CD4-positive, CD25-positive, alpha-beta regulatory T cell (primary cell): ENCODE measurements around the gene DEXI. TPM values are rescaled to one million over a fixed set of nuclear protein-coding genes. Genes with fewer than 3 reads are reported as not detected.

Experiments
- ATAC-seq, 2 donors: fragments of 150-1000 bp; cut with Tn5 transposase; one replicate each; pipeline ENCODE4 v1.10.0; 2021; ENCODE audit warnings: low read depth in 2 of 2, moderate number of reproducible peaks in 2 of 2, moderate library complexity in 1 of 2
- DNase-seq, 3 donors: peaks; one replicate each; pipeline versions ENCODE4 v3.0.0 to v3.0.0-alpha.2; 2012 to 2022; ENCODE audit warnings: mixed read lengths in 1 of 3
- H3K27ac ChIP-seq: one replicate; pipeline ENCODE4 v1.7.0; 2013; ENCODE audit warnings: mild to moderate bottlenecking, low read length; ENCODE audit not compliant: insufficient read depth, poor library complexity, severe bottlenecking
- H3K27me3 ChIP-seq: one replicate; pipeline ENCODE4 v1.7.0; 2013; ENCODE audit warnings: low read length; ENCODE audit not compliant: control insufficient read depth, insufficient read depth
- H3K36me3 ChIP-seq: one replicate; pipeline ENCODE4 v1.7.0; 2013; ENCODE audit warnings: mild to moderate bottlenecking, low read length, moderate library complexity; ENCODE audit not compliant: control insufficient read depth, insufficient read depth
- H3K4me1 ChIP-seq: 2 replicates; pipeline ENCODE4 v1.7.0; 2013; ENCODE audit warnings: mild to moderate bottlenecking, low read length; ENCODE audit not compliant: insufficient read depth, control insufficient read depth, poor library complexity, severe bottlenecking
- H3K4me3 ChIP-seq: one replicate; pipeline ENCODE4 v1.7.0; 2013; ENCODE audit warnings: low read depth, mild to moderate bottlenecking, low read length, moderate library complexity
- H3K9me3 ChIP-seq, 2 experiments: 1 replicate in 1 of 2; 2 replicates in 1 of 2; pipeline ENCODE4 v1.7.0; 2013; ENCODE audit warnings: low read length in 2 of 2, mild to moderate bottlenecking in 1 of 2, moderate library complexity in 1 of 2; ENCODE audit not compliant: control insufficient read depth in 2 of 2
- H3K27ac Mint-ChIP-seq, 3 donors: one replicate each; pipeline ENCODE4 v1.8.0; 2020 to 2022; ENCODE audit warnings: mild to moderate bottlenecking in 3 of 3, mixed read lengths in 3 of 3, moderate library complexity in 2 of 3
- H3K27me3 Mint-ChIP-seq: one replicate; pipeline ENCODE4 v1.8.0; 2022; ENCODE audit warnings: mild to moderate bottlenecking, mixed read lengths
- H3K36me3 Mint-ChIP-seq: one replicate; pipeline ENCODE4 v1.8.0; 2020; ENCODE audit warnings: mixed read lengths
- H3K4me1 Mint-ChIP-seq, 4 donors: one replicate each; pipeline ENCODE4 v1.8.0; 2020 to 2022; ENCODE audit warnings: mixed read lengths in 4 of 4, mild to moderate bottlenecking in 1 of 4
- H3K4me3 Mint-ChIP-seq, 4 donors: one replicate each; pipeline ENCODE4 v1.8.0; 2020 to 2022; ENCODE audit warnings: mild to moderate bottlenecking in 4 of 4, mixed read lengths in 4 of 4, moderate library complexity in 3 of 4
- H3K9me3 Mint-ChIP-seq, 7 donors: one replicate each; pipeline ENCODE4 v1.8.0; 2020 to 2022; ENCODE audit warnings: mixed read lengths in 7 of 7, mild to moderate bottlenecking in 3 of 7, moderate library complexity in 2 of 7
- polyA plus RNA-seq, 4 donors: library from polyadenylated mRNA; unstranded; fragments of 300-500 nt; fragmentation: Illumina TruSeq; gene quantifications; one replicate each; pipeline ENCODE4 v1.2.3, GENCODE V29; 2021
- total RNA-seq: library from RNA; stranded (reverse); gene quantifications from one replicate; pipeline ENCODE4 v1.2.3, GENCODE V29; 2022

DEXI gene
- total and polyA plus RNA-seq, 5 donors from 2014 or later = 15.7 to 53.5 (median 50.9) TPM

- Histone ChIP-seq H3K36me3 (peaks cover 32% of the 10 kb centered on the region), H3K27me3 (no peaks in the 10 kb centered on the region), H3K4me1 (peaks cover 4% of the 10 kb centered on the region), H3K9me3 (no peaks in the 10 kb centered on the region), H3K4me3 (no peak overlapping the region), H3K27ac (no peak overlapping the region)
- H3K4me1 Mint-ChIP-seq = peaks cover 0 to 6% (median 3%) of the 10 kb centered on the region in 4 donors
- H3K9me3 Mint-ChIP-seq = no peaks in the 10 kb centered on the region
- DNase-seq (no peak), ATAC-seq (no peak)
- H3K4me3 Mint-ChIP-seq = no peak overlapping the region
- peaks cover 17% of the 10 kb centered on the region for H3K36me3 Mint-ChIP-seq
- peak overlapping the region in 1 of 3 donors; percentile 66 for H3K27ac Mint-ChIP-seq
- no peaks in the 10 kb centered on the region for H3K27me3 Mint-ChIP-seq
Measured at GRCh38 chr16:10922328-10923145, 19.7 kb downstream of the DEXI start.

- H3K9me3 ChIP-seq = no peaks in the 10 kb centered on the region
- no peaks in the 10 kb centered on the region for H3K27me3 ChIP-seq
- H3K27me3 Mint-ChIP-seq = no peaks in the 10 kb centered on the region
- H3K27ac Mint-ChIP-seq = peak overlapping the region in 1 of 3 donors; percentile 66
- peaks cover 11% of the 10 kb centered on the region for H3K36me3 Mint-ChIP-seq
- no peak overlapping the region for H3K4me3 Mint-ChIP-seq
- ATAC-seq (no peak), DNase-seq (no peak)
- H3K4me1 ChIP-seq = peaks cover 4% of the 10 kb centered on the region
- H3K9me3 Mint-ChIP-seq = no peaks in the 10 kb centered on the region
- peaks cover 0 to 6% (median 2%) of the 10 kb centered on the region in 4 donors for H3K4me1 Mint-ChIP-seq
- H3K4me3 ChIP-seq = no peak overlapping the region
- H3K27ac ChIP-seq = no peak overlapping the region
- peaks cover 27% of the 10 kb centered on the region for H3K36me3 ChIP-seq
Measured at GRCh38 chr16:10921536-10922327, 20.5 kb downstream of the DEXI start.

GRCh38 chr16:10920726-10921427 is 21.4 kb downstream of the DEXI start:
- Histone ChIP-seq H3K9me3 (no peaks in the 10 kb centered on the region), H3K27me3 (no peaks in the 10 kb centered on the region), H3K27ac (no peak overlapping the region), H3K36me3 (peaks cover 21% of the 10 kb centered on the region), H3K4me3 (no peak overlapping the region), H3K4me1 (peaks cover 4% of the 10 kb centered on the region)
- Mint-ChIP-seq H3K9me3 (no peaks in the 10 kb centered on the region), H3K4me3 (no peak overlapping the region), H3K27ac (peak overlapping the region in 1 of 3 donors; percentile 40), H3K27me3 (no peaks in the 10 kb centered on the region), H3K36me3 (peaks cover 8% of the 10 kb centered on the region), H3K4me1 (peaks cover 0 to 6% (median 3%) of the 10 kb centered on the region in 4 donors)
- ATAC-seq = no peak
- no peak for DNase-seq

- Histone ChIP-seq H3K4me3 (no peak overlapping the region), H3K36me3 (peaks cover 11% of the 10 kb centered on the region), H3K4me1 (peaks cover 4% of the 10 kb centered on the region), H3K9me3 (no peaks in the 10 kb centered on the region), H3K27me3 (no peaks in the 10 kb centered on the region), H3K27ac (no peak overlapping the region)
- H3K27ac Mint-ChIP-seq = no peak overlapping the region
- H3K36me3 Mint-ChIP-seq = peaks cover 4% of the 10 kb centered on the region
- H3K4me1 Mint-ChIP-seq = peaks cover 0 to 6% (median 3%) of the 10 kb centered on the region in 4 donors
- no peaks in the 10 kb centered on the region for H3K9me3 Mint-ChIP-seq
- no peaks in the 10 kb centered on the region for H3K27me3 Mint-ChIP-seq
- ATAC-seq = no peak
- DNase-seq = no peak
- no peak overlapping the region for H3K4me3 Mint-ChIP-seq
Measured at GRCh38 chr16:10919003-10919351, 23.3 kb downstream of the DEXI start.

DNA sequence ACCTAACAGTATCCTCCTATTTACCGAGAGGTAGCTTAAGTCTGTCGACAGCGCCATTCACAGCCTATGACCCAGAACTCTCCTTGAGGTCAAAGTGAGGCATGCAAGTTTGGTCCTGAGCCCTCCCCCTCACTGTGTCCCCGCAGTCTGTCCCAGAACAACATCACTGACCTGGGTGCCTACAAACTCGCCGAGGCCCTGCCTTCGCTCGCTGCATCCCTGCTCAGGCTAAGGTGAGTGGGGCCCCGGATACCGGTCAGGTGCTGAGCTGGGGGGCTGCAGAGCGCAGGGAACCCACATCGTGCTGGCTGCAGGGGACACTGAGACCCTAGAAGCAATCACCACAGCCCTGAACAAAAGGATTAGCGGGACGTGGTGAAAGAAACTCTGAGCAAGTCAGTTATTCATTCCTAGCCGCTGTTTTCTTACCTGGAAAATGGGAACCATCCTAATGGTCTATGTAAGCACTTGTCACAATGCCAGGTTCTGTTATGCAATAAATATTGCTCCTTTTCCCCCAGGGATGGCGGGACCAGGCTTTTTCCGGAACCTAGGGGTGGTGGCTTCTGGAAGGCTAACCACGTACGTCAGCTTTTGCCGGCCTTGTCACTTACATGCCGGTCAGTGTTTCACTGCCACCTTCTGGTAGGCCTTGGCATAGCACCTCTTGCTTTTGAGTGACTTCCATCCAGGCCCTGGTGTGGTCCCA is 23.8 kb downstream of the DEXI start:
- H3K4me1 ChIP-seq = peaks cover 4% of the 10 kb centered on the region
- H3K36me3 Mint-ChIP-seq = no peaks in the 10 kb centered on the region
- no peak overlapping the region for H3K27ac ChIP-seq
- H3K4me3 ChIP-seq = peak overlapping the region; percentile 4
- ATAC-seq = peak; percentile 74 to 75
- DNase-seq = peak; percentile 64 to 89 (median 72)
- H3K27me3 ChIP-seq = no peaks in the 10 kb centered on the region
- H3K4me1 Mint-ChIP-seq = peaks cover 0 to 6% (median 3%) of the 10 kb centered on the region in 4 donors
- peaks cover 6% of the 10 kb centered on the region for H3K36me3 ChIP-seq
- H3K4me3 Mint-ChIP-seq = peak overlapping the region in 1 of 4 donors; percentile 60
- no peaks in the 10 kb centered on the region for H3K9me3 Mint-ChIP-seq
- no peaks in the 10 kb centered on the region for H3K9me3 ChIP-seq
- H3K27ac Mint-ChIP-seq = no peak overlapping the region
- H3K27me3 Mint-ChIP-seq = no peaks in the 10 kb centered on the region

- no peak overlapping the region for H3K27ac ChIP-seq
- no peak overlapping the region for H3K4me3 Mint-ChIP-seq
Measured at GRCh38 chr16:10916534-10916933, 25.7 kb downstream of the DEXI start.

GRCh38 chr16:10911267-10911666 is 31.0 kb downstream of the DEXI start:
- H3K9me3 ChIP-seq = no peaks in the 10 kb centered on the region
- no peaks in the 10 kb centered on the region for H3K27me3 Mint-ChIP-seq
- H3K27me3 ChIP-seq = no peaks in the 10 kb centered on the region
- H3K9me3 Mint-ChIP-seq = no peaks in the 10 kb centered on the region
- no peaks in the 10 kb centered on the region for H3K36me3 Mint-ChIP-seq
- no peak overlapping the region for H3K27ac ChIP-seq
- no peak for ATAC-seq
- H3K4me3 ChIP-seq = no peak overlapping the region
- H3K27ac Mint-ChIP-seq = no peak overlapping the region
- no peaks in the 10 kb centered on the region for H3K4me1 ChIP-seq
- DNase-seq = no peak
- no peaks in the 10 kb centered on the region for H3K4me1 Mint-ChIP-seq
- H3K4me3 Mint-ChIP-seq = no peak overlapping the region
- H3K36me3 ChIP-seq = no peaks in the 10 kb centered on the region

More at GRCh38 chr16:10916534-10916933, 25.7 kb downstream of the DEXI start:
- Histone ChIP-seq H3K36me3 (no peaks in the 10 kb centered on the region), H3K9me3 (no peaks in the 10 kb centered on the region), H3K27me3 (no peaks in the 10 kb centered on the region), H3K4me3 (no peak overlapping the region), H3K4me1 (peaks cover 4% of the 10 kb centered on the region)
- Mint-ChIP-seq H3K27me3 (no peaks in the 10 kb centered on the region), H3K4me1 (peaks cover 0 to 6% (median 3%) of the 10 kb centered on the region in 4 donors), H3K9me3 (no peaks in the 10 kb centered on the region), H3K27ac (peak overlapping the region in 1 of 3 donors; percentile 12), H3K36me3 (no peaks in the 10 kb centered on the region)
- DNase-seq (no peak), ATAC-seq (no peak)
